CD4-positive, alpha-beta T cell treated with Interleukin-6 at 100 ng/mL for 8 hours (primary cell): ENCODE measurements around the gene KCNC1.

Experiments
- DNase-seq: peaks from one replicate; pipeline ENCODE4 v3.0.0-alpha.2; 2020; ENCODE audit warnings: mixed read lengths, low spot score

Gene KCNC1

DNA sequence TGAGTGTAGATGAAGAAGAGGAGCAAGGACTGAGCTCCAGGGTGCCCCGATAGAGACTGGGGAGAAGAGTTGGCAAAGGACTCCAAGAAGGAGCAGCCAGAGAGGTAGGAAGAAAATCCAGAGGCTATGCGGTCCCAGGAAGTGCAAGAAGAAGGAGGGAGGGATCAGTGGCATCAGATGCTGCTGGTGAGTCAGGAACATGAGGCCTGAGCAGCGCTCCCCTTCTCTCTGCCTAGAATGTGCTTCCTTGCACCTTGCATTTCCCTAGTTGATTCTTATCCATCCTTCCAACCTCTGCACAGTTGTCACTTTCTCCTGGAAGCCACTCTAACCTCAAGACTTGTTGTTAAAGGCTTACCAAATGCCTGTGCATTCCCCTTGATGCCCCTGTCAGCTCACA, 21.3 kb downstream of the KCNC1 start:
- no peak for DNase-seq

- DNase-seq: no peak
Measured at GRCh38 chr11:17760102-17761029, 25.8 kb downstream of the KCNC1 start.

DNA sequence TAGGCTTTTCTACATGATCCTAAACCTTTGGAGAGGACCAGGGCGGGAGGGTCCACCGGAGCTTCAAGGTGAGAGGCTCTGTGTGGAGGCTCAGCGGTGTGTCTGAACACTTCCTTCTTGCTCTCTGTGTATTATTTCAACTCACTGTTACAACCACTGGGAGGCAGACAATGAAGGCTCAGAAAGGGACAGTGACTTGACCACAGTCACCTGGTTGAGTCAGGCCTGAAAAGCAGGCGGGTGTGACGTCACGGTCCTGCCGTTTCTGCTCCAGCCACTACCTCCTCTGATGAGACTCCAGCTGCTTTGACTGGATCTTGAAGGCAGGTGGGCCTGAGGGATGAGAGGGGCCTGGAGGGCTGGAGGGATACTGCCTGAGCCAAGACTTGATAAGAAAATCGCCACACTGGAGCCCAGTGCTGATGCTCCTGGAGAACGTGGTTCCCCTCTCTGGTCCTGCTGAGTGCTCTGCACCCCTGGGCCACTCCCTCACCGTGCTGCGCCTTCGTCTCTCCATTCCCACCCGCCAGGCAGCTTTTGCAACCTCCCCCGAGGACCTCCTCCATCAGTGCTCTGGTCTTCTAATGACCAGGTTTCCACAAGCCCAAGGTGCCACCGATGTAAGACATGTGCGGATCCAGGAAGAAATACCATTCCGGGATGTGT, 27.9 kb downstream of the KCNC1 start:
- no peak for DNase-seq

GRCh38 chr11:17763244-17763643, 28.7 kb downstream of the KCNC1 start:
- DNase-seq: no peak

DNA sequence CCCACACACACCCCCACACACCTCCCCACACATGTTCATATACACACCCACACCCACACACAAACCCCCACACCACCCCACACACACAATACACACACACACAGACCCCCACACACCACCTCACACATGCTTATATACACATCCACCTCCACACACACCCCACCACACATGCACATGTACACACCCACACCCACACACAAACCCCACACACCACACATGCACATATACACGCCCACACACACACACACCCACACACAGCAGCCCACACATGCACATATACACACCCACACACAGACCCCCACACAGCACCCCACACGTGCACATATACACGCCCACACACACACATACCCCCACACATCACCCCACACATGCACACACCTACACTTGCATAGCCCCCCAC, 29.1 kb downstream of the KCNC1 start:
- no peak for DNase-seq

DNA sequence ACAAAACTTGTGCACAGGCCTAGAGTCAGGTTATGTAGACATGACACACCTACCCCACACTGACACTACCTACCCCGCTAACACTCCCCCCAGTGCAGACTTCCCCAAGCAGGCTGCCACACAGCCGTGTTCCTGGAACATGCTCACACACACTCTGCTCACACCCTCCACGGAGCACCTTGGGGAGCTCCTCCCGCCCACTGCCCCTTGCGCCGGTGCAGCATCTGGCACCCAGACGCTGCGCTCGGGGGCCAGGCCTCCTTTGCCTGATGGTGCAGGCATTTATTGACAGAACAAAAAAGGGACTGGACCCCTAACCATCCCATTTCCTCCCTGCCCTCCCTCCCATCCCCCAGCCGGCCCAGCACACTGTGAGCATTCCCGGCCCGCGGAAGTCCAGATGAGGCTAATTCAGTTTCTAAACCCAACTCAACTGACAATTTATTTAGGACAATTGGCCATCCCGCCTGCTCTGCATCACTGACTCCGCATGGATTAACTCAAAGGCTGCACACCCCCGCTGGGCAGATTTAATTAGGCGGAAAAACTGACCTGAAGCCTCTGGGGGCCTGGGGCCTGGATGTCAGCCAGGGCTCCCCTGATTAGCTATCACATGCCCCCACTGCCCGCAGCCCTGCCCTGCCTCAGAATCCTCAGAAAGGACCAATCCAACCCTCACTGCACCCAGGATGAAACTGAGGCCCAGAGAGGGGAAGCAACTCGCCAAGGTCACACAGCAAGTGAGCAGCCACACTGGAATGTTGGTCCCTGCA, 30.1 kb downstream of the KCNC1 start:
- DNase-seq: no peak

- no peak for DNase-seq
Measured at GRCh38 chr11:17765356-17766072, 30.9 kb downstream of the KCNC1 start.

GRCh38 chr11:17766073-17766359, 31.4 kb downstream of the KCNC1 start:
- DNase-seq: no peak

DNA sequence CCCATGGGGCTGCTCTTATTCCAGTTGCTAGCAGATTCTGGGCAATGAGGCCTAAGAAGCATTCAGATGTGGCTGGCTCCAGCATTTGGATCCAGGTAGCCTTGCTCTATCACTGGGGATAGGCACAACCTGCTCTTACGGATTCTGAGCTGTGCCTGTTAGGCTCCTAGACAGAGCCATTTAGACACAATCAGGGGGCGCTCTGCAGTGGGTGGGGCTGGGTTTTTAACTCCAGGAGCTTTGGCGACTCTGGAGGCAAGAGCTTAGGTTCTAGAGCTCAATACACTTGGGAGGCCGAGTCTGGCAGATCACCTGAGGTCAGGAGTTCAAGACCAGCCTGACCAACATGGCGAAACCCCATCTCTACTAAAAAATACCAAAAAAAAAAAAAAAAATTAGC, 32.0 kb downstream of the KCNC1 start:
- DNase-seq: no peak

- no peak for DNase-seq
Measured at GRCh38 chr11:17767301-17767885, 32.8 kb downstream of the KCNC1 start.

DNA sequence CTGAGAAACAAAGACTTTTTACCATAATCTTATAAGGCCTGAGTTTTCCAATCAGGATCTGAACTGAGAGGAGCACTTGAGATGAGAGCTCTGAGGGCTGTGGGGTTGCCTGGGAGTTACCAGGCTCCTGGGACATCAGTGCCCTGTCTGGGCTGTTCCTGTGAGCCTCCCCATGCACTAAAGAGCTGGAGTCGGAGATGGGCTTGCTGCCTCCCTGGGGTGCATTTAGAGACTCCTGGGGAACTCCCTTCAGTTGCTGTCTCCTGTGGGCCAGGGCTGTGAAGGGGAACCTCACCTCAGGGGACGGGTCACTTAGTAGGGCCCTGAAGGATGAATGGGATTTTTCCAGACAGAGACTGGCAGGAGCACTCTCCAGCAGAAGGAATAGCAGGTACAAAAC, 33.3 kb downstream of the KCNC1 start:
- DNase-seq: no peak

- no peak for DNase-seq
Measured at GRCh38 chr11:17768547-17768946, 34.0 kb downstream of the KCNC1 start.

DNA sequence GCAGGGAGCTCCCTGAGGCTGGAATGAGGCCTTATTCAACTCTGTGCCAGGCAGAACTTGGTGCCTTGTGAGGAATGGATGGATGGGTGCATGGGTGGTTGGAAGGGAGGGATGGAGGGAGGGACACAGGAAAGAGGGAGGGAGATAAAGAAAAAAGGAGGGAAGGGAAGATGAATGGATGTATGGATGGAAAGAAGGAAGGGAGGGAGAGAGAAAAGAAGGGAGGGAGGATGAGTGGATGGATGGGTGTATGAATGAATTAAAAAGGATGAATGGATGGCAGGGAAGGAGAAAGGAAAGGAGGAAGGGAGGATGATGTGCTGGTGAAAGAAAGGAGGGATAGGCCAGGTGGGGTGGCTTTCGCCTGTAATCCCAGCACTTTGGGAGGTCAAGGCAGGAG, 34.6 kb downstream of the KCNC1 start:
- no peak for DNase-seq

DNA sequence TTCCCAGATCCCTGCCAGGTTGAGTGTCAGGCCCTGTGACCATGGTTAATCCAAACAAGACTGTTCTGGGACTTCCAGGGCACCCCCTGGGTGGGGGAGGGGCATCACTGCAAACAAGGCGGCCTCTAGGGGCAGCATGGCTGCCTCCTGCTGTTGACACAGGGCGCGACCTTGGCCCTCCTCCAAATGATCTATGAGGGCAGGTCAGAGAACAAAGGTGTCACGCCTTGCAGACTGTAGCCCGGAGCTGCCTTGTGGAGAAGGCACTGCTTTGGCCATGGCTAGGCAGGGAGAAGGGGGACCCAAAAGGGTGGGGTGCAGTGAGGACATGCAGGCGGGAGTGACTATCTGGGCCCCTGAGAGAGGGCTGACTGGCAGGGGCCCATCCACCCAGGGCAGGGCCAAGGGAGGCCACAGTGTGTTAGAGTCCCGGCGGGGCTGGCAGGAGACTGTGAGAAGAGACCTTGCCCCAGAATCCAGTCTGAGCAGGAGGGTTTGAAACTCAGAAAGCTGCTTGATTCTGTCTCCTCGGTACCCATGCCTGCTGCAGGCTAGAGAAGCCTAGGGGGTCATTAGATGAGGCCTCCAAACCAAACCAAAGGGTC, 35.6 kb downstream of the KCNC1 start:
- DNase-seq: no peak

- DNase-seq: no peak
Measured at GRCh38 chr11:17770917-17771316, 36.3 kb downstream of the KCNC1 start.

- no peak for DNase-seq
Measured at GRCh38 chr11:17771415-17771814, 36.8 kb downstream of the KCNC1 start.

DNA sequence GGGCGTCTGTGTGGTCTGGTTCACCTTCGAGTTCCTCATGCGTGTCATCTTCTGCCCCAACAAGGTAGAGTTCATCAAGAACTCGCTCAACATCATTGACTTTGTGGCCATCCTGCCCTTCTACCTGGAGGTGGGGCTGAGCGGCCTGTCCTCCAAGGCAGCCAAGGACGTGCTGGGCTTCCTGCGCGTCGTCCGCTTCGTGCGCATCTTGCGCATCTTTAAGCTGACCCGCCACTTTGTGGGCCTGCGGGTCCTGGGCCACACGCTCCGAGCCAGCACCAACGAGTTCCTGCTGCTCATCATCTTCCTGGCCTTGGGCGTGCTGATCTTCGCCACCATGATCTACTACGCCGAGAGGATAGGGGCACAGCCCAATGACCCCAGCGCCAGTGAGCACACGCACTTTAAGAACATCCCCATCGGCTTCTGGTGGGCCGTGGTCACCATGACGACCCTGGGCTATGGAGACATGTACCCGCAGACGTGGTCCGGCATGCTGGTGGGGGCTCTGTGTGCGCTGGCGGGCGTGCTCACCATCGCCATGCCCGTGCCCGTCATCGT, 37.3 kb downstream of the KCNC1 start:
- DNase-seq: no peak

- no peak for DNase-seq
Measured at GRCh38 chr11:17772704-17773600, 38.4 kb downstream of the KCNC1 start.

- DNase-seq: no peak
Measured at GRCh38 chr11:17773674-17774073, 39.1 kb downstream of the KCNC1 start.
